ENCODE data around the gene CHRND. TPM values are rescaled to one million over a fixed set of nuclear protein-coding genes. Genes with fewer than 3 reads are reported as not detected.

Gene CHRND
- total RNA-seq, 3 donors from 2014 or later (not counting 1 experiment from before 2014, with no cell fraction given), result not detected

GRCh38 chr2:232528746-232529460, 2.9 kb downstream of the CHRND start:
- DNase-seq (peak in 1 of 2 donors; percentile 31), ATAC-seq (peak in 2 of 3 donors; percentile 36 to 43)
- 55% methylated on average over 11 of the region's 11 CpGs for whole genome bisulfite sequencing (ENCODE audit: insufficient coverage)
- Histone ChIP-seq H3K27me3 (ENCODE audit: control insufficient read depth, insufficient read depth, low read length) (peaks cover 4% of the 10 kb centered on the region), H3K4me3 (ENCODE audit: low read length) (no peak overlapping the region), H3K9me3 (ENCODE audit: control insufficient read depth, insufficient read depth, low read length) (no peaks in the 10 kb centered on the region), H3K36me3 (ENCODE audit: control insufficient read depth, insufficient read depth, low read length) (no peaks in the 10 kb centered on the region), H3K4me1 (ENCODE audit: control insufficient read depth, insufficient read depth, low read length) (peaks cover 20% of the 10 kb centered on the region), H3K27ac (ENCODE audit: low read length) (no peak overlapping the region)
- Mint-ChIP-seq H3K27me3 (ENCODE audit: low read depth in 2 of 2) (peaks cover 6 to 12% of the 10 kb centered on the region in 2 donors), H3K4me3 (no peak overlapping the region), H3K27ac (peak overlapping the region in 1 of 2 donors; percentile 77), H3K36me3 (no peaks in the 10 kb centered on the region), H3K9me3 (no peaks in the 10 kb centered on the region), H3K4me1 (peaks cover 9 to 13% of the 10 kb centered on the region in 2 donors)
- no peak for TF ChIP-seq CTCF (IDR thresholded peaks at IDR 0.05)
- intact Hi-C loops (cut with micrococcal nuclease), result no loop called here

GRCh38 chr2:232529806-232530547, 4.0 kb downstream of the CHRND start:
- Histone ChIP-seq H3K27ac (ENCODE audit: low read length) (no peak overlapping the region), H3K4me1 (ENCODE audit: control insufficient read depth, insufficient read depth, low read length) (peaks cover 15% of the 10 kb centered on the region), H3K9me3 (ENCODE audit: control insufficient read depth, insufficient read depth, low read length) (no peaks in the 10 kb centered on the region), H3K36me3 (ENCODE audit: control insufficient read depth, insufficient read depth, low read length) (no peaks in the 10 kb centered on the region), H3K27me3 (ENCODE audit: control insufficient read depth, insufficient read depth, low read length) (no peaks in the 10 kb centered on the region), H3K4me3 (ENCODE audit: low read length) (no peak overlapping the region)
- Mint-ChIP-seq H3K4me3 (no peak overlapping the region), H3K27ac (no peak overlapping the region), H3K36me3 (no peaks in the 10 kb centered on the region), H3K4me1 (peaks cover 9 to 13% of the 10 kb centered on the region in 2 donors), H3K9me3 (no peaks in the 10 kb centered on the region), H3K27me3 (ENCODE audit: low read depth in 2 of 2) (peaks cover 0 to 6% of the 10 kb centered on the region in 2 donors)
- no peak for TF ChIP-seq CTCF (IDR thresholded peaks at IDR 0.05)
- 93% methylated on average over 17 of the region's 17 CpGs for whole genome bisulfite sequencing (ENCODE audit: insufficient coverage)
- intact Hi-C loops (cut with micrococcal nuclease), result no loop called here
- DNase-seq, result no peak
- ATAC-seq, result no peak

GRCh38 chr2:232530626-232531260, 4.8 kb downstream of the CHRND start:
- no peaks in the 10 kb centered on the region for H3K36me3 Mint-ChIP-seq
- H3K27me3 ChIP-seq (ENCODE audit: control insufficient read depth, insufficient read depth, low read length), result no peaks in the 10 kb centered on the region
- intact Hi-C loops (cut with micrococcal nuclease), result no loop called here

More at GRCh38 chr2:232530626-232531260, 4.8 kb downstream of the CHRND start:
- Histone ChIP-seq H3K36me3 (ENCODE audit: control insufficient read depth, insufficient read depth, low read length) (no peaks in the 10 kb centered on the region), H3K27ac (ENCODE audit: low read length) (no peak overlapping the region), H3K4me1 (ENCODE audit: control insufficient read depth, insufficient read depth, low read length) (peaks cover 15% of the 10 kb centered on the region), H3K4me3 (ENCODE audit: low read length) (no peak overlapping the region), H3K9me3 (ENCODE audit: control insufficient read depth, insufficient read depth, low read length) (no peaks in the 10 kb centered on the region)
- no peak for ATAC-seq
- no peak overlapping the region for H3K4me3 Mint-ChIP-seq
- H3K9me3 Mint-ChIP-seq, result no peaks in the 10 kb centered on the region
- no peak for DNase-seq
- H3K27ac Mint-ChIP-seq, result no peak overlapping the region
- WGBS (ENCODE audit: insufficient coverage), result 81% methylated on average over 9 of the region's 9 CpGs
- H3K27me3 Mint-ChIP-seq (ENCODE audit: low read depth in 2 of 2), result peaks cover 0 to 6% of the 10 kb centered on the region in 2 donors
- H3K4me1 Mint-ChIP-seq, result peaks cover 9 to 13% of the 10 kb centered on the region in 2 donors
- TF ChIP-seq CTCF (IDR thresholded peaks at IDR 0.05), result no peak
